Kidney tubule cell (primary cell): ENCODE data around the gene ZBTB46.

ENCODE experiments used
- DNase-seq: peaks from one replicate; pipeline ENCODE4 v3.0.0-alpha.2; 2018; ENCODE audit warnings: low spot score

ZBTB46 gene

DNA sequence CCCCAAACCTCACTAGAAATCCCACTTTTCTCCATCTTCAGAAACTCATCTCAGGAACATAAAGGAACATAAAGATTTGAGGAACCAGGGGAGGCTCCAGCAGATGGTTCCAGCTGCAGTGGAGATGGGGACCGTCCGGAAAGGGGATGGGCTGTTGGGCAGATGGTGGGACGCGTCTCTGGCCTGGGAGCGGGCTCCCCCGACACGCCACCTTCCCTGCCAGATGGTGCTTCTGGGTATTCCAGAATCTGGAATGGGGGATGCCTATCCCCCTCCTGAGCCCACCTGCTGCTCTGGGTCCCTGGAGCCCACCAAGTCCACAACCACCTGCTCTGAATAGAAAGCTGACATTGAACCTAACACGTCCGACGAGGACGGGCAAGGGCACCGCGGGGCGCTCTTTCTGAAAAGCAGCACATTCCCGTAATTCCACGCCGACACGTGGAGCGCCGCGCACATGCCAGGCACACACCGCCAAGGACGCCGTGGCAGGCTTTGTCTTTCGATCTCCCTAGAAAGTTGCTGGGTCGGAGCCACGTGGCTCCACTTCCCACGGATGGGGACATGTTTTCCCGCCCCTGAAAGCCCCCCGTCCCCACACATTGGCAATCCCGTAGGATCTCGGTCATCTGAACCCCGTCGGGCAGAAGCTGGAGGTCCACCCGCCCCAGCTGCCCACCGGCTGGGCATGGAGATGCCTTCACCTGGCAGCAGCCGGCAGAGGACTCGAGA is 64.2 kb downstream of the ZBTB46 start:
- no peak for DNase-seq

DNA sequence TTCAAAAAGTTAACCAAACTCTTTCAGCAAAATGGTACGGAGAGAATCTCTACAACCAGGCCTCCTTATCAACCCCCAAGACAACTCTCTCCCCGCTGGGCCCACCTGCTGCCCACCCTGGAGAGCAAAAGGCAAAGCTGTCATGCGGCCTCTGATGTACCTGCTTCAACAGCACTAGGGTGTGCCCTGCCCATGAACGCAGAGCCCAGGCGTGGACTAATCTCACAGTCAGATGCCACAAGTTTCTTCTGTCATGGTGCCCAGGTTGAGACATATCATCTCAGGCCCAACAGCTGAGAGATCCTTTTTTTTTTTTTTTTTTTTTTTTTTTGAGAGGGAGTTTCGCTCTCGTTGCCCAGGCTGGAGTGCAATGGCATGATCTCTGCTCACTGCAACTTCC is 65.2 kb downstream of the ZBTB46 start:
- no peak for DNase-seq

DNA sequence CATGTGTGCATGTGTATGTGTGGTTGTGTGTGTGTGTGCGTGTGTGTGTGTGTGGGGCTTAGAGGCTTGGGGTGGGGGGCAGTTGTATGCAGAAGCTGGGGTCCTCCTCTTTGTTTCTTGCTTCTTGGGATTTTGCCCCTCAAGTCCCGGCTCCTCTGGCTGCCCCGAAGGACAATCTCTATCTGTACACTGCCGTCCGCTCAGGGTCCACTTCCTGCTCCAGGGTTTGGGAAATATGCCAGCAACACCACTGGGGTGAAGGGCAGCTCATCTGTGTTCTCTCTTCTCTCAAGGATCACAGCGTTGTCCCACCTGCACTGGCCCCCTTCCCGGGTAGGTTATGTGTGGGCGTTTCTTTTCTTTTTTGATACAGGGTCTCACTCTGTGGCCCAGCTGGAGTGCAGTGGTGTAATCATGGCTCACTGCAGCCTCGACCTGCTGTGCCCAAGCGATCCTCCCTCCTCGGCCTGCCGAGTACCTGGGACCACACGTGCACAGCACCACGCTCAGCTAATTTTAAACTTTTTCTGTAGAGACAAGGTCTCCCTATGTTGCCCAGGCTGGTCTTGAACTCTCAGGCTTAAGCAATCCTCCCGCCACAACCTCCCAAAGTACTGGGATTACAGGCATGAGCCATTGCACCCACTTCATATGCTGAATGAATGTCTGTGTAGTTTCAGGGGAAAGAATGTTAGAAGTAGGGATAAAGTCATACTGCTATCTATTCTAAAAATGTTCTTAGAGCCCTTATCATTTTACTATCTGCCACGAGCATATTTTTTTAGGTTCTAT is 65.8 kb downstream of the ZBTB46 start:
- DNase-seq: no peak

DNA sequence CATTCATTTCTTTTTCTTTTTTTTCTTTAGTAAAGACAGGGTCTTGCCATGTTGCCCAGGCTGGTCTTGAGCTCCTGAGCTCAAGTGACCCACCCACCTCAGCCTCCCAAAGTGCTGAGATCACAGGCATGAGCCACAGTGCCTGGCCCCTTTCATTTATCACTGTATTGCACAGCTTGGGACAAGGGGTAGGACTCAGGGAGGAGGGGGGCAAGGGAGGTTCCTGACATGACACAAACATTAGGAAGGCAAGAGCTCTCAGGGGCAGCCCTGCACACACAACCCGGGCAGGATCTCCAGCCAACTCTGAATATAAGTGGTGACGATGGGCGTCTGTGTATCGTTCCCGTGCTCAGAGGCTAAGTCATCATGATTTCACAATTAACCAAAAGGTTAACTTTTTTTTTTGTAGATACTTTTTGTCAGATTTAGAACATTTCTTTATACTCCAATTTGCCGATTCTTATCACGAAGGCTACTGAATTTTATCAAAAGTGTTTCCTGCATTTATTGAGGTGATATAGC is 71.6 kb downstream of the ZBTB46 start:
- no peak for DNase-seq

DNA sequence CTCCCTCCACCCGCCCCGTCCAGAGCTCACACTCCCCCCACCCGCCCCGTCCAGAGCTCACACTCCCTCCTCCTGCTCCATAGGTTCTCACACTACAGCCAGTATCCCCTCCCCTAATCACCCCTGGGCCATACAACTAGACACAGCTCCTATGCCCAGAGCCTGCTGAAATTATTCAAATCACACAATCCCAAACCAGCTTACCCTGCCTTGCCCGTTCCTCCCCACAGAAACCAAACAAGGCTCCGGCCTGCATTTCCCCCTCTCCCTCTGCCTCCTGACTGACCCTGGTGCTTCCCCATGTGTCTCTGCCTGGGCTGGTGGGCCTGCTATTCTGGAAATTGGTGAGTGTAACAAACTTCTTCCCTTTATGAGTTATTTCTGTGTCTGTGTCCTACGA is 72.9 kb downstream of the ZBTB46 start:
- DNase-seq: no peak

DNA sequence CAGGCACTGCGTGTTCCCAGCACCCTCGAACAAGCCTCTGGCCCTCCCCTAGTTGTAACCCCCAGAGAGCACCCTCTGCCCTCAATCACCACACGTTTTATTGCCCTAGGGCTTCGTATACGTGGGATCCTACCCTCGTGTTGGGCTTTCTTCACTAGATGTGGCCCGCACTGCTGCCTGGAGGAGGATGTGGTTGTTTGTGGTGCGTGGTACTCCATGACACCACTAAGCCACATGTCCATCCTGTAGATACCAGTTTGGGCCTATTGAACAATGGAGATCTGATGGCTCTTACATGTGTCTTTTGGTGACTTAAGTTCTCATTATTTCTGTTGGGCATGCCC is 74.4 kb downstream of the ZBTB46 start:
- DNase-seq: no peak

DNA sequence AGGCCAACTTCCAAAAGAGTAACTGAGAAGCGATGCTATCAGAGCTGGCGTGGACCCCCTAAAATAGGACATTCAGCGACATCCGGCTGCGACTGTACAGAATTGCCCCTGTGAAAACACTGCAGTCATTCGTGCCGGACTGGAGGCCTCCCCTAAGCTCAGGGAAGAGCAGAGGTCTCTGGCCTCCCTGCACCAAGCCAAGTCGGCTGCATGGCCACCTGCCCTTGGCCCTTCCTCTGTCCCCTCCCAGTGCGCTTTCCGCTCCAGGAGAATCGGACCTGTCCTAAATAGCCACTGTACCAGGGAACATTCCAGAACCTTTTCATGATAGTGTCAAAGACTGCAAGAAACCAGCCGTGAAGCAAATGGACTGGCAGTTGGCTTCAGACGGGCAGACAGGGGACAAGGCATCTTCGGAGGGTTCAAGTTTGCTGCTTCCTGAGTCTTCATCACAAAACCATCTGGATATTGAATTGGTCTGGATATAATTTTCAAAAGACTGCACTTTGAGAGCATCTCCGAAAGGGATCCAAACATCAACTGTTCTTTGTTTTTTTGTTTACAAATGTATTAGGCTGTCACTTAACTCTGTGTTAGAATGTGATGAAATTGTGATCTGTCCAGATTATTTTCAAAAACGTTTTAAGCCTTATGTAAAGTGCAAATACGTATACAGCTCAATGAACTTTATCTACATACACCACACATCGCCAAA is 75.0 kb downstream of the ZBTB46 start:
- no peak for DNase-seq

DNA sequence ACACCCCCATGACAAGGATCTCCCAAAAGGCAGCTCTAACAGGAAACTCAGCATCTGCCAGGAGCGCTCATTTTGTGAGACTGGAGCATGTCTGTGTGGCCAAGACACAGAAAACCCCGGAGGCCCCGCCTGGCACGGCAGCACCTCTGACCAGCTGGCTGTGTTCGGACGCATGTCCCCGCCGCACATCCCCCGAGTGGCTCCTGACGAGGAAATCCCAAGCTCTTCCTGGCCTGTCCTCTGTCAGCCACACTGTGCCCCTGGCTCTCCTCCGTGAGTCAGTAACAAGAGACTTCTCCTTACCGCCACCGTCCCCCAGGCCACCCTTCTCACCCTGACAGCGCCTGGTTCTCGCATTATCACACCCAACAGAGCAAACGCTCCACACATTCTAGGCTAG is 77.1 kb downstream of the ZBTB46 start:
- DNase-seq: no peak

DNA sequence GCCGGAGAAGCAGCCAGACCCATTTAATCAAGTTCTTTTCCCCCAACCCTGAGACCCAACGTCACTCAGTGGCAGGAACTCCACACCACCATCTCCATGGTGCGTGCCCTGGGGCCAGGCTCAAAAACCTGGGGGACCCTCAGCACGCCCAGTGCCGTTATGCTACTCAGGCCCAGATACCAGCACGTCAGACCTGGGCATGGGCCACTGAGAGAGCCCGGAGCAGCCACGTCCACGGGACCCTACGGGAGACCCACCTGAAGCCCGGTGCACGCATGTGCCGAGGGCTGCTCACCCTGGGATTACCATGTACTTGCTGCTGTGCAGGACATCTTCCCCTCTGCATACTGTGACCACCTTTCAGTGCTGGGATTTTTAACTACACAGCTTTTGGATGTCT is 77.7 kb downstream of the ZBTB46 start:
- DNase-seq: no peak

DNA sequence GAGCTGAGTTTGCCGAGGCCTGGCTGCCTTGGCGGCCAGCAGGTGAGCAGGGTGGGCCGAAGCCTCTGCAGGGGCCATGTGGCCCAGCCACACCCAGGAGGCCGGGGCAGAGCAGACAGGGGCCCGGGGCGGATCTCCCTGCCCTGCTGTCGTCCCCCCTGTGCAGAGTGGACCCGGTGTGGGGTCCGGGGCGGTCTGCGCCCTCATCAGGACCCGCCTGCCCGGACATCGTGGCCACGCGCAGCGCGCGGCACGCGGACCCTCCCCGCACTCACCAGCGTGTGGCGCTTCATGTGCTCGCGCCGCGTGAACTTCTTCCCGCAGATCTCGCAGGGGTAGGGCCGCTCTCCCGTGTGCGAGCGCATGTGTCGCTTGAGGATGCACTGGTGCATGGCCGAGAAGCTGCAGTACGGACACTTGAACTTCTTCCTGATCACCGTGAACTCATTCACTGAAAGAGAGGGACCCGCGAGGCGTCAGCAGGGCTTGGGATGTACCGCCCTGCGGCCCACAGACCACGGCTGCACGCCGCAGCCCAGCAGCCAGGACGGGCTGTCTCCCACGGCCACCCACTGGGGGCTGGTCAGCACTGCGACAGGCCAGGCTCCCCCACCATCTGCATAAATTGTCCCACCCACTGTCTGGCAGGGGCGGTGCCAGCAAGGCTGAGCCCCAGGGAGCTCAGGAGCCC is 78.5 kb downstream of the ZBTB46 start:
- no peak for DNase-seq

DNA sequence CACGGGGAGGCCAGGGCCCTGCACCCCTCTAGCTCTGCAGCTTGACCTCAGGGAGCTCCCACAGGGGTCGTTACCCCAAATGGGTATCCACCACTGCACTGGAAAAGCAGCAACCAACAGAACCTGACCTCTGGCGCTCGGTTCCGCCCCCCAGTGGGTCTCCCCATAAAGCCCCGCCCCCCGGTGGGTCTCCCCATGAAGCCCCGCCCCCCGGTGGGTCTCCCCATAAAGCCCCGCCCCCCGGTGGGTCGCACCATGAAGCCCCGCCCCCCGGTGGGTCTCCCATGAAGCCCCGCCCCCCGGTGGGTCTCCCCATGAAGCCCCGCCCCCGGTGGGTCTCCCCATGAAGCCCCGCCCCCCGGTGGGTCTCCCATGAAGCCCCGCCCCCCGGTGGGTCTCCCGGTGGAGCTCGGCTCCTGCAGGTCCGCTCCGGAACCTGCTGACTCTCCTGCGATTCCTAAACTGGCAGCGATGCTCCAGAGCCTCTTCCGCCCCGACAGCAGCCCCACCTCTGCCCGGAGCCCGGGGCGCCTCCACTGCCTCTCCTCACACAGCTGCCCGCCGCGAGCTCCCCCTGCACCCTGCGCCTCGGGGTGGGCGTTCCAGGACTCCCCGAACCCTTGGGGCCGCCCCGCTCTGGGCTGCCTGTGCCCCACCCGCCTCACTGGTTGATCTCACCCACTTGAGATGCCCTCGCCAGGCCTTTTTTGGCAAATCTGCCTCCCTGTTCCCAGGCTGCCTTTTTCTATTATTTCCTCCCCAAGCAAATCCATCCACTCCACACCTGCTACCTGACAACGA is 79.4 kb downstream of the ZBTB46 start:
- no peak for DNase-seq

DNA sequence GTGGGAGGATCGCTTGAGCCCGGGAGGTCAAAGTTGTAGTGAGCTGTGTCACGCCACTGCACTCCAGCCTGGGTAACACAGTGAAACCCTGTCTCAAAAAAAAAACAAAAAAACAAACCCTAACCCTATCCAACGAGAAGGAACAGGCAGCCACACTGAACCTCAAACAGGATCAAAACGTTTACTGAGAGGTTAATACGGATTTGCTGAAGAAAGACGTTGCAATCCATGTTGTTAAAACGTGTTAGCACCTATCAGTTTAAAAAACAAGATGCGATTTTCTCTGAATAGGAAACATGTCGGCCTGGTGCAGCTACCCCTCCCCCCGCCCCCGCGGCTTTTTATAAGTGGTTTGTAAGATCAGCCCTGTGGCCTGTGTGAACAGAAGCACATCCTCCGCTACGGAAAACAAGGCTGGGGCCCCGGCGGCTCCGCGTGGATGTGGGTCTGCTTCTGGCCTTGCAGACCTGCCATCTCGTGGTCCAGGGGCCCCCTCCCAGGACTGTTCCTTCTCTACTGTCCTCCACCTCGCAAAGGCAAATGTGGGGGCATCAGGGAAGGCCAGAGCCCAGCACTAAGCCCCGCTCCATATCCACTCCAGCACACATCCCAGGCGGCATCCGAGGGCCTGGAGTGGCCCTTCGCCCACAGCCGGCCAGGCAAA is 80.1 kb downstream of the ZBTB46 start:
- no peak for DNase-seq

DNA sequence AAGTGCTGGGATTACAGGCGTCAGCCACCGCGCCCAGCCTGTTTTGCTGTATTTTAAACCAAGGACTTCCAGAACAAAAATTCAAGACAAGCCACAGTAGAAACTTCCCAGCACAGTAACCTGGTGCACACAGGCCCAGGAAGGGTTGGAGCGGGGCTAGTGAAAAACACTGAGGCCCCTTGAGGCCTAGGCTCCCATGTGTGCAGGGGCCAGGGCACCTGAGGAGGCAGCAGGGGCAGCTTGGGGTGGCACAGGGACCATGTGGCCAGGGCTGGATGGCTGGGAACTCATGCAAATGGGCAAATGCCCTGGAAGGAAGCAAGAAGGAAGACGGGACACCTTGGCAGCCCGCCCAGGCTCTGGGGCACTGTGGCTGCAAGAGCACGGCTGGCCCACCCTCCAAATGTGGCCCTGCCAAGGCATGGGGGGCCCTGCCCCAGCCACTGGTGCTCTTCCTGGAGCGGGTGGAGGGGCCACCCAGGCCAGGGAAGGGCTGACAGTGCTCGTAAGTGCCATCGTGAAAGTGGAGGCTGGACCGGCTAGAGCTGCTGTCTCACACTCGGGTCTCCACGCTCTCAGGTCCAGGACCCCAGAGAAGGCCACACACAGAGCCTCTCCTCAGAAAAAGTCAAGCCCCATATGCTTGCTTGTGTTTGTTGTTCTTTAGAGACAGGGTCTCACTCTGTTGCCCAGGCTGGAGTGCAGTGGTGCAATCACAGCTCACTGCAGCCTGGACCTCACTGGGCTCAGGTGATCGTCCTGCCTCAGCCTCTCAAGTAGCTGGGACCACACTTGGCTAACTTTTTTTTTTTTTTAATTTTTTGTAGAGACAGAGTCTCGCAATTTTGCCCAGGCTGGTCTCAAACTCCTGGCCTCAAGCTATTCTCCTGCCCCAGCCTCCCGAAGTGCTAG is 81.2 kb downstream of the ZBTB46 start:
- no peak for DNase-seq

DNA sequence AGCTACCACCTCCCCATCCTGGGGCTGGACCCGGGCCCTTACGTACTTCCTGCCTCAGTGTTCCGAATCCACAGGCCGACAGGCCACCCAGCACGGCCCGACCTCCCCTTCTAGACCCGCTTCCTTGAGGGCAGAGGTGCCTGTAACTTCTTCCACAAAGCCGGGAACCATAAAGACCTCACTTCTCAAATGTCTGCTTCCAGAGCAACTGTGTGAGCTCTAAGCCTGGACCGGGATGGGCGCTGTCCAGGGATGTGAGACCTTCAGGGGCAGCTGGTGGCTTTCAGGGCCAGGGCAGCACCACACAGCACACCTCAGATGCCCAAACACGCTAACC is 82.2 kb downstream of the ZBTB46 start:
- no peak for DNase-seq

DNA sequence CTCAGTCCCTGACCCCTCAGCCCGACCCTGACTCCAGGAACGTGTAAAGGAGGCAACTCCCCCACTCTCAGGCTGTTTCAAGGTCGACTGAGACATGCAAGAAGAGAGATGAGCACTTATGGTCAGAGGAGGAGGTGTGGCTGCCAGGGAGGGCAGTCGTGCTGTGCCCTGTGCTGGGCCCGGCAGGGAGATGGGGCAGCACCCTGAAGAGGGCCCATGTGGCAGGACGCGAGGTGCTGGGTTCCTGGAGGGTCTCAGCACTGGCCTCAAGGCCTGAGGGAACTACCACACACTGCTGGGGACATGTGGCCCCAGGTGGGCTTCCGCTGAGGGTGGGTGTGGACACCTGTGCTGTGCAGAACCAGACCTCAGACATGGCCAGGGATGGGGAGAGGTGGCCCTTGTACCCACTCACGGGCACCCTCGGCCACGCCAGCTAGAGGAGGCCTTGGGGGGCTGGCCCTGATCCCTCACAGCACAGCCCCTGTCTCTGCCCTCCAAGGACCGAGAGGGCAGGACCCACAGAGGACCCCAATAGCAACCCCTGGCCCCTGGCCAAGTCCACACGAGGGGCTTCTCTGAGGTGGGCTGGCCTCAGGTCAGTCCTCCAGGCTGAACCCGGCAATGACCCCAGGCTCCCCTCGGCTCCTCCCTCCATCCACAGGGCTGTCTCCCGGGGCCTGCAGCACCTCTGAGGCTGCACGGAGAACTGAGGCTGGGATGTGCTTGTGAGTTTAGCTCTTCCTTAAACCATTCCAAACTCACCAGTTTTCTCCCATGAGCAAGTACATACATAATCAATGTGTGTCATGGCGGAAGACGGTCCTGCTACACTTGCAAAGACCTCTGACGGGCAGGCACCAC is 82.8 kb downstream of the ZBTB46 start:
- no peak for DNase-seq

DNA sequence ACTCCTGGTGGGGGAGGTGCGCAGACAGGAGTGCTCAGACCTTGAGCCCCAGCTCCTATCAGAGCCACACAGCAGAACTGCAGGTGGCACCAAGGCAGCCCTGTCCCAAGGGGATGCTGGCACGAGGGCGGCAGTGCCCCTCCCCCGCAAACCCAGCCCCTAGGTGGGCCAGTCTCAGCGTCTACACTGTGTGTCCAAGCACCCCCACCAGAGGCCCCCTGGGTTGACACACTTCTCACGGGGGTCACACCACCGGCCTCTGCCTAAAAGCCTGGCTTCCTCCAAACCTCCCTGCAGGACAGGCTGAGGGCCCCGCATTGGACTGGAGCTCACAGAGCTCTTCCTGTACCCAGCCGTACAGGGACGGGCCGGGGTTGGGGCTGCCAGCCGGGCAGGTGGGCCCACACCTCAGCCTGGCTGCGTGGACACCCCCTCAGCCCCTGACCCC is 83.4 kb downstream of the ZBTB46 start:
- DNase-seq: no peak

DNA sequence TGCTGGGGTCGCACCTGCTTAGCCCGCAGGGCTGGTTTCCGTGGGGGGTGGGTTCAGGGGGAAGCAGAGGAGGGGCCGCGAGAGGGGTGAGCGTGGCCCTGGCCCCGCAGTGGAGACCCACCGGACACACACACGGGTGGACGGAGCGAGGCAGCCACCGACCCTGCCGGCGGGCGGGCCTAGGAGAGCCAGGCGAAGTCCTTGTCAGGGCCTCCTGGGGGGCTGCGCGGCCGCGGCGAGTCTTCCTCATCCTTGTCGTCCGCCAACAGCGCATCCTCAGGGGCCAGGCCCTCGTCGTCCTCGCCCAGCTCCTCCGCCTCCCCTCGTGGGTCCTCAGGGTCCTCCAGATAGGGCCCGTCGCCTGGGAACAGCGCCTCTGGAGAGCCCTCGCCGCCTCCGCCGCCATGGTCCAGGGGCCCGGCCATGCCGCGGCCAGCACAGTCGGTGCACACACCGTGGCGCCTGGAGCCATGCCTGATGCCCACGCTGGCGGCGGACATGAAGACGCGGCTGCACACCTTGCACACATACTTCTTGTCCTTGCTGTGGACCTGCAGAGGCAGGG is 84.2 kb downstream of the ZBTB46 start:
- DNase-seq: no peak

DNA sequence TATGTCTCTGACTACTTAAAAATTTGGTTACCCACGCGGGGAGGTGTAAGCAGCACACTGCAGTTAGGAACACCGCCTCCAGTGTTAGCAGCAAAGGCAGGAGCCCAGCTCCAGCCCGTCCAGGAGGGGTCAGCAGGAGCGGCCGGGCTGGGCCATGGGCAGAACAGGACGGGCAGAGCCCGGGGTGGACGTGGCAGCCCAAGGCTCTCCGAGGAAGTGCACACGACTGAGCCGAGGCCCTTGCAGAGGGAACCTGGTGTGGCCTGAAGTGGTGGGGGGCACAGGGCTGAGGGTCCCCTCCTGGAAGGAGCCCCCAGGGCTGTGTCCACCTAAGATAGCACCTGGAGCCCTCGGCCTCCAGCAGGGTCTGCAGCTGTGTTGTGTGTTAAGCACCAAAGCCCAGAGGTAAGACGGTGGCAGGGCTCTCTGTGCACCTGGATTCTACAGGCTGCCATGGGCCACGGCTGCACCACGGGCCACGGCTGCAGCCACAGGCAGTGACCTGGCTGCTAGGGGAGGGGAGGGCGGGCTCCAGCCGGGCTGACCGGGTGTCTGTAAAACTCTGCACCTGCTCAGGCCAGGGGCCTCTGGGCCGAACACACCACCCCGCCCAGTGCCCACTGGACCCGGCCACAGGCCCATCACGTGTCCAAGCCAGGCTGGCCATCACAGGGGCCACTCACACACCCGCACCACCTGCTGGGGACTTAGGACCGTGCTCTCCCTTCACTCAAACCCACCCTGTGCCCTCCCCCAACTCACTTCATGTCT is 84.9 kb downstream of the ZBTB46 start:
- no peak for DNase-seq
